H4 (cell line): ENCODE data around the gene MALSU1. TPM values are rescaled to one million over a fixed set of nuclear protein-coding genes. Genes with fewer than 3 reads are reported as not detected.

Source experiments
- total RNA-seq: library from RNA; depleted of rRNA; stranded (reverse); fragments of >200 nt; shearing (Covaris generic); gene quantifications from 2 replicates; pipeline ENCODE4 v1.2.3, GENCODE V29; 2014; rRNA removed

Gene MALSU1
- total RNA-seq, 1 experiment from 2014 or later: 158 TPM

Other genes with a start within 250 kb of the MALSU1 start
- gene KLHL7, start 193.6 kb upstream of the MALSU1 start, total RNA-seq: 50.0 and 53.9 TPM in 2 replicates
- 75.4 and 90.5 TPM in 2 replicates for gene NUP42, start 117.3 kb upstream of the MALSU1 start, total RNA-seq
- gene GPNMB, start 52.6 kb upstream of the MALSU1 start, total RNA-seq: 81.4 and 112 TPM in 2 replicates
- 68.8 and 110 TPM in 2 replicates for gene IGF2BP3, start 171.2 kb downstream of the MALSU1 start, total RNA-seq
- 21.2 and 27.7 TPM in 2 replicates for gene TRA2A, start 232.6 kb downstream of the MALSU1 start, total RNA-seq